Measurements from ENCODE around the gene MANF. TPM values are rescaled to one million over a fixed set of nuclear protein-coding genes. Genes with fewer than 3 reads are reported as not detected.
A peak's percentile ranks its signal among the peaks of the same experiment; 100 is the strongest.

The MANF gene
- total RNA-seq, 2 experiments from 2014 or later = 86.2 to 88.2 TPM

DNA sequence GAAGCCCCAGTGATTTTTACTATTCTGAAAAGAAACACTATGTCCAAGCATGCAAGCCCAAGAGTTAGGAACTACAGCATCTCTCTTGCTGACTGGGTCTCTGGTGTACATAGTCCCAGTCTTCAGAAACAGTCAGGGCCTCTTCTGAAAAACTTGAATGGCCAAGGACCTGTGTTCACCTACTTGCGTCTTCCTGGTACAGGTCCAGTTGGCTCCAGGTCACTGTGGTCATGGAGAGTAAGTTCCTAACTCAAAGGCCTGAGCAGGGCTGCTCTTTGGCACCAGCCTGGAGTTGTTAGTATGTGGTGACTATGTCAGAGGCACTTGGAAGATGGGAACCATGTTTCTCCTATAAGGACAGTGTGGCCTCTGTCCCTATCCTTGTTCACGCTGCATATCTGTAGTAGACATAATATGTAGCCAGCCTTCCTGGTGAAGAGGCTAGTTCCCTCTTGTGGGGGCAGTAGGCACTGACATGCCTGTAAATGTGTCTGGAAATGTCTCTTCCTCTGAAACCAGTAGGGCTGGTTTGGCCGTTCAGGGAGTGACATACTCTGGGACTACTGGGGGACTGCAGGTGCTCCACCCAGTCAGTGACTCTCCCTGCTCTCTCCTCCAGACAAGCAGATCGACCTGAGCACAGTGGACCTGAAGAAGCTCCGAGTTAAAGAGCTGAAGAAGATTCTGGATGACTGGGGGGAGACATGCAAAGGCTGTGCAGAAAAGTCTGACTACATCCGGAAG is 3.4 kb downstream of the MANF start:
- H3K27me3 Mint-ChIP-seq = no peaks in the 10 kb centered on the region
- peaks cover 22% of the 10 kb centered on the region for H3K36me3 Mint-ChIP-seq
- peak; percentile 20 for DNase-seq
- peak overlapping the region; percentile 10 for H3K4me3 Mint-ChIP-seq
- H3K27ac Mint-ChIP-seq = peak overlapping the region; percentile 56
- peaks cover 41% of the 10 kb centered on the region for H3K4me1 Mint-ChIP-seq
- H3K9me3 Mint-ChIP-seq = no peaks in the 10 kb centered on the region
- POLR2A ChIA-PET = interaction anchor here (0.6 to 1.6 kb wide), 5 partner anchors 110 to 819 kb away, joined by 3 to 5 read pairs (median 4); partner anchors contain the start of gene HEMK1
- ATAC-seq (ENCODE audit: low read depth) = no peak

DNA sequence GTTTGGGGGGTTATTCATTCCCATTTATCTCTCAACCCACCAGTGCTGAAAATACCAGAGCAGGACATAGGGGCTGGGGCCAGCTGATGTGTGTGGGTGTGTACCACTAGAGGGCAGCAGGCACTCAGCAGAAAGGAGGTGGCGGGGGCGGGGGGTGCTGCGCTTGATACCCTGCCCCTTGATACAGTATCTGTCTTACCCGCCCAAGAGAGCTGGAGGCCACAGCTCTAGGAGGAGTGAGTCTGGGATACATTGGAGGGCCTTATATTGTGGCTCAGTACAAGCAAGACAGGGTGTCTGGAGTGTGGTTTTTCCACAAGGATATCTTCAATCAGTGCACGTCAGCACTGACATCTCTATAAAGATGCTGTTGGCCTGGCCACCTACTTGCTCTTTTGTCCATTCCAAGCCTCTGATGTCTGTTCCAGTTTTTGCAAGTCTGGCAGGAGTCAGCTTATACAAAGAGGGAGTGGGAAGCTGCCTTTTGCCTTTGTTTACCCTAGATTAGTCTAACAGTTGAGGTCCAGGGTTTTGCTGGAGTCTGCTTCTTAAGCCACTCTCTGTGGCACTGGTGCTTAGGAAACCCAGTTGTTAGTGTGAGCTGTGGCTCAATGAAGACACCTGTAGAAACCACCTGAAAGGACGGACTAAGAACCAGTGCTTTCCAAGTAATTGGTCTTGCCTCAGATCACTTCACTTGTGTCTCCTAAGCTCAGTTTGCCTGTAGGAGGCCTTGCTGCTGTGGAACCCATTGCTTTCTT is 4.5 kb downstream of the MANF start:
- Mint-ChIP-seq H3K9me3 (no peaks in the 10 kb centered on the region), H3K36me3 (peaks cover 25% of the 10 kb centered on the region), H3K4me3 (no peak overlapping the region), H3K4me1 (peaks cover 42% of the 10 kb centered on the region), H3K27ac (no peak overlapping the region), H3K27me3 (no peaks in the 10 kb centered on the region)
- POLR2A ChIA-PET = interaction anchor here (0.5 to 1.6 kb wide), 5 partner anchors 110 to 417 kb away, joined by 3 to 6 read pairs (median 5); partner anchors contain the start of gene DCAF1
- ATAC-seq (ENCODE audit: low read depth) = no peak
- DNase-seq = peak; percentile 58

DNA sequence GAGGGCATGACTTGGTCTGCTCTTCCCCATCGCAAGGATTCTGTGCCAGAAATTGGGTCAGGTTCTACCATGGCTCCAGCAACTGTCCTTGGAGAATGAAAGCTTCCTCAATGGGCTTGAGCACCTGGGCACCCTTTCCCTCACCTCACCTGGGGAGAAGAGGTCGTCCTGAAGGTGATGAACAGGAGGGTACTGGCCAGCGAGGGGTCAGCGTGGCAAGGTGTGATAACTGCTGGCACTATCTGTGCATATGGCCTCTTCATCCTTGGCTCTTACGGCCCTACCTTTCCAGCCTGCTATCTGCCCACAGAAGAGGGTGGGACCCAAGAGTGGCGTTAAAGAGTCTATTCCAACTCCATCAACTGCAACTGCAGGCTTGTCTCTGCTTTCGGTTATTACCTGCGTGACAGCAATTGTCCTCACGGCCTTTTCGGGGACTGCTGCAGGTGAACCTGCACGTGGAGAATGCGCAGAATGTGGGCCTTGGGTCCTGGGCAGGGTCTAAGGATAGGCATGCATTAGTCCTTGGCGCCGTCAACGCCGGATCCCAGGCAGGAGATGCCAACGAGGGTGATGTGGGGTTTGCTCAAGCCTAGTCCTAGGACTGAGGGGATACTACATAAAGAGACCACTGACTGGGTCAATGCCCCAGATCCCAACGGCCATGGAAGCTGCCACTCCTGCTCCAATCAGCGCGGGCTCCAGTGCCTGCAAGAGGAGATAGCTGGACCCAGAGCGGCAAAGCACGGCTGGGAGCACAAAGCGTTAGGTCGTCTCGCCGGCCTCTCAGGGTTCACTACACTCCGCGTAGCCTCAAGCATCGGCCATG is 5.4 kb downstream of the MANF start:
- peak overlapping the region; percentile 75 for H3K4me3 Mint-ChIP-seq
- no peaks in the 10 kb centered on the region for H3K27me3 Mint-ChIP-seq
- ATAC-seq (ENCODE audit: low read depth) (peak; percentile 3), DNase-seq (peak; percentile 31)
- peaks cover 47% of the 10 kb centered on the region for H3K4me1 Mint-ChIP-seq
- peaks cover 30% of the 10 kb centered on the region for H3K36me3 Mint-ChIP-seq
- peak overlapping the region; percentile 69 for H3K27ac Mint-ChIP-seq
- H3K9me3 Mint-ChIP-seq = no peaks in the 10 kb centered on the region
- POLR2A ChIA-PET = interaction anchor here (1.0 to 2.0 kb wide), 3 partner anchors 109 to 293 kb away, joined by 3 to 10 read pairs (median 5); partner anchors contain the start of gene DCAF1

DNA sequence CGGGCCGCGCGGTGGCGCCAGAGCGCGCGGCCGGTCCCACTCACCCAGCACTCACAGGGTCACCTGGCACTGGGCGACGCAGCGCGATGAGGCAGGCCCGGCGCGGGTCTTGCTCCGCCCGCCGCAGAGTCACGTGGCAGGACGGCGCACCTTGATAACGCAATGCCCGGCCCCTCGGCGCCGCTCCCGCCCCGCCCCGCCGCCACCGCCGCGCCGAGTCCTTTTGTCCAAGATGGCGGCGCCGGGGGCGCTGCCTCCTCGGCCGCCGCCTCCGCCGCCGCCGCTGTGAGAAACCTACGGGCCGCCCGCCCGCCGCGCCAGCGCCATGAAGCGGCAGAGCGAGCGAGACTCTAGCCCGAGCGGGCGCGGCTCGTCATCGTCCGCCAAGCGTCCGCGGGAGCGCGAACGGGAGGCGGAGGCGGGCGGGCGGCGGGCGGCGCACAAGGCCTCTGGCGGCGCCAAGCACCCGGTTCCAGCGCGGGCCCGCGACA is 6.0 kb downstream of the MANF start, which contains the start of gene RBM15B:
Gene RBM15B (plus strand): TSS at position 211 of the 491 bp plus-strand sequence. CDS start 115 bp downstream, at position 326.
- Mint-ChIP-seq H3K4me1 (peaks cover 42% of the 10 kb centered on the region), H3K4me3 (peak within 1 kb of the TSS; percentile 80), H3K27me3 (no peaks in the 10 kb centered on the region), H3K27ac (peak within 1 kb of the TSS; percentile 88), H3K36me3 (peaks cover 26% of the 10 kb centered on the region), H3K9me3 (no peaks in the 10 kb centered on the region)
- peak; percentile 99 for DNase-seq
- POLR2A ChIA-PET = interaction anchor here (2.0 kb wide), 1 partner anchor 108 kb away, joined by 10 read pairs; the partner anchor contains the start of gene DCAF1
- ATAC-seq (ENCODE audit: low read depth) = peak; percentile 94

DNA sequence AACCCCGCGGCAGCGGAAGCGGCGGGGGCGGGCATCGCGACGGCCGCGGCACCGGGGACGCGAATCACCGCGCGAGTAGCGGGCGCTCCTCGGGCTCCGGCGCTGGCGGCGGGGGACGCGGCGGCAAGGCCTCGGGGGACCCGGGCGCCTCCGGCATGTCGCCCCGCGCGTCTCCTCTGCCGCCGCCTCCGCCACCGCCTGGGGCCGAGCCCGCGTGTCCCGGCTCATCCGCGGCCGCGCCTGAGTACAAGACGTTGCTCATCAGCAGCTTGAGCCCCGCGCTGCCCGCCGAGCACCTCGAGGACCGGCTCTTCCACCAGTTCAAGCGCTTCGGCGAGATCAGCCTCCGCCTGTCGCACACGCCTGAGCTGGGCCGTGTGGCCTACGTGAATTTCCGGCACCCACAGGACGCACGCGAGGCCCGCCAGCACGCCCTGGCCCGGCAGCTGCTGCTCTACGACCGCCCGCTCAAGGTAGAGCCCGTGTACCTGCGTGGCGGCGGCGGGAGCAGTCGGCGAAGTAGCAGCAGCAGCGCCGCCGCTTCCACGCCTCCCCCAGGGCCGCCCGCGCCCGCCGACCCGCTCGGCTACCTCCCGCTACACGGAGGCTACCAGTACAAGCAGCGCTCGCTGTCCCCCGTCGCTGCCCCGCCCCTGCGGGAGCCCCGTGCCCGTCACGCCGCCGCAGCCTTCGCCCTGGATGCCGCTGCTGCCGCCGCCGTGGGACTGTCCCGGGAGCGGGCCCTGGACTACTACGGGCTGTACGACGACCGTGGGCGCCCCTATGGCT is 6.7 kb downstream of the MANF start:
- H3K9me3 Mint-ChIP-seq = no peaks in the 10 kb centered on the region
- POLR2A ChIA-PET = interaction anchor here (0.6 to 2.0 kb wide), 4 partner anchors 83 to 295 kb away, joined by 3 to 10 read pairs (median 4); partner anchors contain the start of gene DCAF1
- peaks cover 41% of the 10 kb centered on the region for H3K4me1 Mint-ChIP-seq
- DNase-seq (peak; percentile 68), ATAC-seq (ENCODE audit: low read depth) (peak; percentile 29)
- H3K27ac Mint-ChIP-seq = peak overlapping the region; percentile 88
- peak overlapping the region; percentile 80 for H3K4me3 Mint-ChIP-seq
- peaks cover 26% of the 10 kb centered on the region for H3K36me3 Mint-ChIP-seq
- no peaks in the 10 kb centered on the region for H3K27me3 Mint-ChIP-seq

DNA sequence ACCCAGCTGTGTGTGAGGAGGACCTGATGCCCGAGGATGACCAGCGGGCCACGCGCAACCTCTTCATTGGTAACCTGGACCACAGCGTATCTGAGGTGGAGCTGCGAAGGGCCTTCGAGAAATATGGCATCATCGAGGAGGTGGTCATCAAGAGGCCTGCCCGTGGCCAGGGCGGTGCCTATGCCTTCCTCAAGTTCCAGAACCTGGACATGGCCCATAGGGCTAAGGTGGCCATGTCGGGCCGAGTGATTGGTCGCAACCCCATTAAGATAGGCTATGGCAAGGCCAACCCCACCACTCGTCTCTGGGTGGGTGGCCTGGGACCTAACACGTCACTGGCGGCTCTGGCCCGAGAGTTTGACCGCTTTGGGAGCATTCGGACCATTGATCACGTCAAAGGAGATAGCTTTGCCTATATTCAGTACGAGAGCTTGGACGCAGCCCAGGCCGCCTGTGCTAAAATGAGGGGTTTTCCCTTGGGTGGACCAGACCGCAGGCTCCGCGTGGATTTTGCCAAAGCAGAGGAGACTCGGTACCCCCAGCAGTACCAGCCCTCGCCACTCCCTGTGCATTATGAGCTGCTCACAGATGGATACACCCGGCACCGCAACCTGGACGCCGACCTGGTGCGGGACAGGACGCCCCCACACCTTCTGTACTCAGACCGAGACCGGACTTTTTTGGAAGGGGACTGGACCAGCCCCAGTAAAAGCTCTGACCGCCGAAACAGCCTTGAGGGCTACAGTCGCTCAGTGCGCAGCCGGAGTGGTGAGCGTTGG is 7.5 kb downstream of the MANF start:
- no peaks in the 10 kb centered on the region for H3K27me3 Mint-ChIP-seq

DNA sequence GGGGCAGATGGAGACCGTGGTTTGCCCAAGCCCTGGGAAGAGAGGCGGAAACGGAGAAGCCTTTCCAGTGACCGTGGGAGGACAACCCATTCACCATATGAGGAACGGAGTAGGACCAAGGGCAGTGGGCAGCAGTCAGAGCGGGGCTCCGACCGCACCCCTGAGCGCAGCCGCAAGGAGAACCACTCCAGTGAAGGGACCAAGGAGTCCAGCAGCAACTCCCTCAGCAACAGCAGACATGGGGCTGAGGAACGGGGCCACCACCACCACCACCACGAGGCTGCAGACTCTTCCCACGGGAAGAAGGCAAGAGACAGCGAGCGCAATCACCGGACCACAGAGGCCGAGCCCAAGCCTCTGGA is 8.0 kb downstream of the MANF start:
- Mint-ChIP-seq H3K36me3 (peaks cover 23% of the 10 kb centered on the region), H3K9me3 (no peaks in the 10 kb centered on the region), H3K4me1 (peaks cover 33% of the 10 kb centered on the region), H3K27me3 (no peaks in the 10 kb centered on the region), H3K4me3 (peak overlapping the region; percentile 80), H3K27ac (no peak overlapping the region)
- ATAC-seq (ENCODE audit: low read depth) (no peak), DNase-seq (no peak)
- POLR2A ChIA-PET = interaction anchor here (2.4 kb wide), 1 partner anchor 8 kb away, joined by 8 read pairs; the partner anchor contains the start of gene MANF

More for the DNA sequence above, 7.5 kb downstream of the MANF start:
- no peak for ATAC-seq (ENCODE audit: low read depth)
- peak overlapping the region; percentile 80 for H3K4me3 Mint-ChIP-seq
- no peaks in the 10 kb centered on the region for H3K9me3 Mint-ChIP-seq
- H3K4me1 Mint-ChIP-seq = peaks cover 38% of the 10 kb centered on the region
- peak; percentile 33 for DNase-seq
- peak overlapping the region; percentile 88 for H3K27ac Mint-ChIP-seq
- POLR2A ChIA-PET = interaction anchor here (0.6 to 2.4 kb wide), 5 partner anchors 8 to 295 kb away, joined by 3 to 10 read pairs (median 4); partner anchors contain the start of genes DCAF1 and MANF
- peaks cover 28% of the 10 kb centered on the region for H3K36me3 Mint-ChIP-seq

DNA sequence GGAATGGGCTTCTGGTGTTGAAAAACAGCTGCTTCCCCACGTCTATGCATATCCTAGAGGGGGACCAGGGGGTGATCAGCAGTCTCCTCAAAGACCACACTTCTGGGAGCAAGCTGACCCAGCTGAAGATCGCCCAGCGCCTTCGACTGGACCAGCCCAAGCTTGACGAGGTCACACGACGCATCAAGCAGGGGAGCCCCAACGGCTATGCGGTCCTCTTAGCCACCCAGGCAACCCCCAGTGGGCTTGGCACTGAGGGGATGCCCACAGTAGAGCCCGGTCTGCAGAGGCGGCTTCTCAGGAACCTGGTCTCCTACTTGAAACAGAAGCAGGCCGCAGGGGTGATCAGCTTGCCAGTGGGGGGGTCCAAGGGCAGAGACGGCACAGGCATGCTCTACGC is 8.5 kb downstream of the MANF start:
- DNase-seq = peak; percentile 21
- Mint-ChIP-seq H3K9me3 (no peaks in the 10 kb centered on the region), H3K4me3 (no peak overlapping the region), H3K27me3 (no peaks in the 10 kb centered on the region), H3K36me3 (peaks cover 23% of the 10 kb centered on the region), H3K4me1 (peaks cover 33% of the 10 kb centered on the region), H3K27ac (peak overlapping the region; percentile 8)
- ATAC-seq (ENCODE audit: low read depth) = no peak
- POLR2A ChIA-PET = interaction anchor here (2.4 kb wide), 1 partner anchor 9 kb away, joined by 8 read pairs; the partner anchor contains the start of gene MANF

DNA sequence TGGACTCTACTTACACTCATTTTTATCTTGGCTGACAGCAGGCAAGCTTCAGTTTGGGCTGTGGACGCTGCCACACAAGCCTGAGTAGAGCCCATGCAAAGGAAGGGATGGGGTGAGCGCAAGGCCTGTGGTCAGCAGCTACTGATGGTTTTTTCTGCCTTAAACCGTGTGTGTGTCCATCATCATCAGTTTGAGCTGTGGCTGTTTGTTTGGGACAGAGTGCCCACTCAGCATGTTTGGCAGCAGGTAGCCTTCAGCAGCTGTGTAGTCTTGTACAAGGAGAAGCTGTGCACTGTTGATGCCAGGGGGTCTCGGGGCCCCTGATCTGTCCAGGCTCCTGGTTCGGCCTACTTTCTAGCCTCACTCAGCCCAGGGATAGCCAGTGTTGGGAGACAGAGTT is 9.4 kb downstream of the MANF start:
- Mint-ChIP-seq H3K27me3 (no peaks in the 10 kb centered on the region), H3K4me3 (no peak overlapping the region), H3K36me3 (peaks cover 21% of the 10 kb centered on the region), H3K4me1 (peaks cover 27% of the 10 kb centered on the region), H3K9me3 (no peaks in the 10 kb centered on the region), H3K27ac (peak overlapping the region; percentile 8)
- DNase-seq = no peak
- ATAC-seq (ENCODE audit: low read depth) = no peak
- POLR2A ChIA-PET = interaction anchor here (1.0 to 2.4 kb wide), 2 partner anchors 10 to 105 kb away, joined by 7 to 8 read pairs; partner anchors contain the start of genes DCAF1 and MANF

DNA sequence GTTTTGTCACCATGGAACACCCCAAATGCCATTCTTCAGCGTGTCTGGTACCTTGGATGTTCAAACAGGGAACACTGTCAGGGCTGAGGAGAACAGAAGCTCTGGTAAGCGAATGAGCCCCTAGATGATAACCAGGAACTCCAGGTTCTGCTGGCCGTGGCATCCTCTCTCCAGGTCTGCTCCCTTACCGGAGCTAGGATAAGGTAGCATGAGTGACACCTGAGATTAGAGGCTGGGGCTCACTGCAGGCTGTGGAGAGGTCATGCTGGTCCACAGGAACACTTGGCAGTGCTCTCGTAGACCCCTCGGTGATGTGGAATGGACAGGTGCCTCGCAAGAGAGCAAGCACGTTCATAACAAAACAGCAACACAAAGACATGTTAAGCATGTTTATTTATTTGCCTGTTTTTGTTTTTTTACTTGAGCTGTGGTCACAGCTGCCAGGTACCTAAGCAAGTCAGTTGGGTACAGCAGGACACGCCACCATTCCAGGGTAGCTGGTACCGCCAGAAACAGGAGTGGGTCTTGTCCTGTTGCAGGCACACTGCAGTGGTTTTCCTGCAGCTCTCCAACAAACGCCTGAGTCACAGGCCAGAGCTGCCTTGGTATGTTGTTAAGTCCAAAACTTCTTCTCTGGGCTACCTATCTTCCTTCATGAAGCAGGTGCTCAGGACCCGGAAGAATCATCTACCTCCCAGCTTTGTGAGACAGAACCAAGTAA is 10.6 kb downstream of the MANF start:
- Mint-ChIP-seq H3K27ac (peak overlapping the region; percentile 70), H3K4me3 (no peak overlapping the region), H3K4me1 (peaks cover 24% of the 10 kb centered on the region), H3K36me3 (peaks cover 23% of the 10 kb centered on the region), H3K27me3 (no peaks in the 10 kb centered on the region), H3K9me3 (no peaks in the 10 kb centered on the region)
- DNase-seq (peak; percentile 24), ATAC-seq (ENCODE audit: low read depth) (no peak)
- POLR2A ChIA-PET = no interaction called here

DNA sequence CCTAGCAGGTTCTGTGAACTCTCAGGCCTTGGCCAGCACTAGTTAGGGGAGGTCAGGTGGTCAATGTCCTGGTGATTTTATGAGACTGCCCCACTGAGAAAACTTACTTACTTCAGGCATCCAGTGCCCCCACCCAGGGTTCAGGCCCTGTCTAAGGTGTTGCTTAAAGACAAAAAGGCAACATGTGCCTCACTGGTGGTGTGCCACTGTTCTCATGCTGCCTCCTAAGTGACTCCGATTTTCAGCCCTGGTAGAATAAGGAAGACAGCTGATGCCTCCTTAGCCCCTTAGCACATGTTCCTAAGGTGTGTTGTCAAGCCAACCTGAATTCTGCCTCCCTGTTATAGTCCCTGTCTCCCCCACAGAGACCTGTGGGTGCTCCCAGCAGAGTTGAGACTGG is 11.3 kb downstream of the MANF start:
- H3K4me3 Mint-ChIP-seq = no peak overlapping the region
- H3K36me3 Mint-ChIP-seq = peaks cover 24% of the 10 kb centered on the region
- no peaks in the 10 kb centered on the region for H3K9me3 Mint-ChIP-seq
- peaks cover 24% of the 10 kb centered on the region for H3K4me1 Mint-ChIP-seq
- POLR2A ChIA-PET = interaction anchor here (1.8 kb wide), 1 partner anchor 11 kb away, joined by 4 read pairs; the partner anchor contains the start of gene MANF
- H3K27me3 Mint-ChIP-seq = no peaks in the 10 kb centered on the region
- H3K27ac Mint-ChIP-seq = peak overlapping the region; percentile 70
- no peak for ATAC-seq (ENCODE audit: low read depth)
- no peak for DNase-seq
